SIG-M5 (cell line): Measurements from ENCODE around the gene DNAJC15.
"Not testable (repeated sequence)": the region's sequence is repeated elsewhere in the genome, so short reads cannot be mapped to it uniquely, and the experiment has no call there.

Experiments used
- DNase-seq: peaks from one replicate; lab custom pipeline; 2025; lab: John Stamatoyannopoulos, UW

The DNAJC15 gene

DNA sequence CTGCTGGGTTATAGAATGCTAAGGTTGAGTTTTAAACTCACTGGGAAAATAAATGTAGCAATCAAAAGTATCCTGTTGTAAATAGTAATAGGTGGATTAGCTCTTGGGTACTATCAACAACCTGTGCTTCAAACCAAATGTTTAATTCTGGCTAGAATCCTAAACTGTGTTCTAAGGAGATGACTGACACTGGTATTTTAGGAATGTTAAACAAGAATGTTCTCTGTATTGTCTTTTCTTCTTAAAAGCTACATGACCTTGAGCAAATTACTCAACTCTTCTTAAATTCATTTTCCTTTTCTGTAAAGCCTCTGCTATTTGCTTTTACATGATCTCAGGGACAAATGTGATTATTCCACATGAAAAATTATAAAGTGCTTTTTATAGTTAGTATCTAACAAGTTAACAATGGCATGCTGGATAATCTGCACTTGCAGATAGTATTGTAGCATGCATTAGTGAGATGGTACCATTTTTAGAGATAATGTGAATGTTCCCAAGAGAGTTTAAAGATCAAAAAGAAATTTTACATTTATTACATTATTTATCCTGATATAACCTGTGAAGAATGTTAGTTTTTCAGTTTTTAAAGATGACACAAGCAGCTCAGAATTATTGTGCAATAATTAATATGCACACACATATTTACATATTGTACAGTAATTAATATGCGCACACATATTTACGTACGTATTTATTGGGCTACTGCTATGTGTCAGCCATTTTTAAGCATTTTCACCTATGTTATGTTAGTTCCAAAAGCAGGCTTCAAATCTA, 17.7 kb upstream of the DNAJC15 start:
- no peak for DNase-seq

DNA sequence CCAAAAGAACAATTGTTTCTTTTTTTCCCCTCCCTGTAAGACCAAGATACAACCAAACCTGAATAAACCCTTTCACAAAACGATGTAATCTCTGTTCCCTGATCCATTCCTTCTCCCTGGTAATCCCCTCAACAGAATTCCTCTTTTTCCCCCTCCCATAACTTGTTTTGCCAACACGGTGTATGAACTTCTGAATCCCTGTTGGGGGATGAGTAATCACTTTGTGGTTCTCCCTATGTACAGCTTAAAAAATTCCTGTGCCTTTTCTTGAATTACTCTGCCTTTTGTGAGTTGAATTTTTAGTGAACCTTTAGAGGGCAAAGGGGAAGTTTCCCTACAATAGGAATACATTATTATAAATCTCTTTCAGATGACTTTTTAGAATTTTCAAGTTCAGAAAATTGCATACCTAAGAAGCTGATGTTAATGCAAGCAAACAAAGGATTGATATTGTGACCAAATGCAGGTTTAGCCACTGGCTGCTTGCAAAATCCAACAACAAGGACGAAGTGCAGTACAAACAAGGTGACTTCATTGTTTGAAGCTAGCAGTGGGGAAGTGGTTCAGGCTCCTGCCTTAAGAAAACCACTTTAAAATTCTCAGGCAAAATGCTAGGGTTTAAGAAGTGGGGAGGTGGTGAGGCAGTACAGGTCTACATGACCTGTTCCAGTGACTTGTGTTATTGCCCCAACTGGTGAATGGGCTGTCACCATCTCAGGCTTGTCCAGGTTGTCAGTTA, 16.3 kb upstream of the DNAJC15 start:
- DNase-seq = no peak

DNA sequence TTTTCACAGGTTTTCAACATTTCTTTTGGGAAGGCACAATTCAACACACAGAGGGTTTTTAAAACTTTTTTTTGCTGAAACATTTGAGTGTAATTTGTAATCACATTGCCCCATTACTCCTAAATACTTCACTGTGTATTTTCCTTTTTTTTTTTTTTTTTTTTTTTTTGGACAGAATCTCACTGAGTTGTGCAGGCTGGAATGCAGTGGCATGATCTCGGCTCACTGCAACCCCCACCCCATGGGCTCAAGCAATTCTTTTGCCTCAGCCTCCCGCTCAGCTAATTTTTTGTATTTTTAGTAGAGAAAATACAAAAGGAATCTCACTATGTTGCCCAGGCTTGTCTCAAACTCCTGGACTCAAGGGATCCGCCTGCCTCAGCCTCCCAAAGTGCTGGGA, 14.8 kb upstream of the DNAJC15 start:
- no peak for DNase-seq

DNA sequence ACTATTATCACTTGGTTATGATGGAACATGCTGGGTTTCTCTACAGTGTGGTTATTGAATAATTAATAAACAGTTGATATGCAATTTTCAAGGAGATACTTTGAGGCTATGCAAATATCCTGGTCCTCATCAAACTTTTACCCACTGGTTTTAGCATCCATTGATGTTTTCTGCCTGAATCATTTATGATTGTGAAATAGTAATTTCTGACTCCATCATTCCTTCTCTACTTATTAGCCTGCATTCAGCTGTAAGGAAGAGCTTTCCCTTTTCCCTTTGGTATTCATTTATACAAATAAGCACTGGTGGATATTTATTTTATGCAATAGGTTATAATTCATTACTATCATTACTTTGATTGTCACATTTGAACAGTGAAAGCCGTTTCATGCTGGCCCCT, 13.9 kb upstream of the DNAJC15 start:
- no peak for DNase-seq

DNA sequence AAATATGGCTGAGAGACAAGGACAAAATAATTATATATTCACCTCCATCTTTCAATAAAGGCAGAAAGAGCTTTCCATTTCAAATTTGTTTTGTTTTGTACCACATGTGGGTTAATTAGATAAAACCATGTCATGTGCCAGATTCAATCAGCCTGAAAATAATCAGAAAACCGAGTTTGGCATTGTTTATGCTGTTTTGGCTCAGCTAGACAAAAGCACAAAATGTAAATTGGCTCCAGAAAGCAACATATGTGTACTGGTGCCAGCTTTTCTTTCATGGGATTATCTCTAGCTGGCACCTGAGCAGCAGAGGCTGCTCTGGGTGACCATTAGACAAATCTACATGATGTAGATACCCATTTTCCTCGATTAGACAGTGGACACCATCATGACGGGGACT, 9.2 kb upstream of the DNAJC15 start:
- no peak for DNase-seq

DNA sequence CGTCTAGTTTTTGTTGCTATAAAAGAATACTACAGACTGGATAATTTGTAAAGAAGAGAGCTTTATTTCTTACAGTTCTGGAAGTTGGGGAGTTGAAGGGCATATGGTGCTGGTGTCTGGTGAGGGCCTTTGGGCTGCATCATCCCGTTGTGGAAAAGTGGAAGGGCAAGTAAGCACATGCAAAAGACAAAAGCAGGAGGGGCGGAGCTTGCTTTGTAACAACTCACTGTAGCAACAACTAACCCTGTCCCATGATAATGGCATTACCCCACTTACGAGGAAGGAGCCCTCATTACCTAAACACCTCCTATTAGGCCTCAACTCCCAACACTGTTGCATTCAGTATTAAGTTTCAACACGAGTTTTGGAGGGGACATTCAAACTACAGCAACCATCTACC, 7.2 kb upstream of the DNAJC15 start:
- DNase-seq = no peak

DNA sequence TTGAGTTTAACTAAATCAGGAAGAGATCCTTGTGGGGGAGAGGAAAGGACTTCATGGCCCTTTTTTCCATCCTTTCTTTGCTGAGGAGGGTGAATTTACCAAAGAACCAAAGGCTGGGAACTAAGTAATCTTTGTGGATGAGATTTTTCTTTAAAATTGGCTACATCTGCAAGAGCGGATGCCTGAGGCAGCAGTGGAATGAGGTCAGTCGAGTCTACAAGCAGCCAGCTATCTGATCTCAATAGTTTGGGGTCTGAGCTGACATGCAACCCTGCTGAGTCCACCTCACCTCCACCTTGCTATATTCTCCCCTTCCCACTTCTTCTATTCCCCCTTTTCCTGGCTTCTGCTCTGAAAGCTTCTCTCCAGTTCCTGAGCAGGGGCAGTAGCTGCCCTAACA, 3.6 kb upstream of the DNAJC15 start:
- DNase-seq = no peak

DNA sequence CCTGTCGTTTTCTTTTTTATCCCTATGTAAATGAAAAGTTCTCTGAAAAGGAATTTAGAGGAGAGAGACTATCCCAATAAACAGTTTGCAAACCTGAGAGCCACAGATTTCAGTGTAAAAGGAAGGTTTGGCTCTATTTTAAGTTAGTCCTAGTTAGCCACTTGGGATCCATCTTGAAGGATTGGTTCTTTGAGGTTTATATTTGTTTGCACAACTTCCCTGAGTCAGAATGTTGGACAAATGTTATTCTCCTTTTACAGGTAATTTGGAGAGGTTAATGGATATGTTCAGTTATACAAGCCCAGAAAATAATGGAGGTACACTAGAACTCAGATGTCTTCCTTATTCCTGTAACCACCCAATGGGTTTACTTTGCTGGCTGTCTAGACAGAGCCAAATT, 2.6 kb upstream of the DNAJC15 start:
- DNase-seq = no peak

DNA sequence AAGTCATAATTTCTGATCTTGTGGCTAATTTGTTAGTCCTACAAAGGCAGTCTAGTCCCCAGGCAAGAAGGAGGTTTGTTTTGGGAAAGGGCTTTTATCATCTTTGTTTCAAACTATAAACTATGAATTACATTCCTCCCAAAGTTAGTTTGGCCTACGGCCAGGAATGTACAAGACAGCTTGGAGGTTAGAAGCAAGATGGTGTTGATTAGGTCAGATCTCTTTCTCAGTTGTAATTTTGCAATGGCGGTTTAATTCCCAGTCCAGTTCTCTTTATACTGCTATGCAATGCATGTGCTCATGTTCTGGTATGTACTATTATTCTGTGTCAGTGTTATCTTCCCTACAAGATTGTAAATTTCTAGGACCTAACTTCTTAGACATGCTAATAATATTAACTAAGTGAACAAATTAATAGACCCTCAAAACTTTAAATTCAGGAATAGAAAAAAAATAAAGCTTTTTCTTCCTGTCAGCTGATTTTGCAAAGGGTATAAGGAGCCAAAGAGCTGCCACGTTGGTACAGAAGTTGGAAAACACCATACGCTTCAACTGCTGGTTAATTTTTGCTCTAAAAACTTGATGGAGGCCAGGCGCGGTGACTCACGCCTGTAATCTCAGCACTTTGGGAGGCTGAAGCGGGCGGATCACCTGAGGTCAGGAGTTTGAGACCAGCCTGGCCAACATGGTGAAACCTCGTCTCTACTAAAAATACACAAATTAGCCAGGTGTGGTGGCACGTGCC, 1.3 kb upstream of the DNAJC15 start:
- DNase-seq = no peak

DNA sequence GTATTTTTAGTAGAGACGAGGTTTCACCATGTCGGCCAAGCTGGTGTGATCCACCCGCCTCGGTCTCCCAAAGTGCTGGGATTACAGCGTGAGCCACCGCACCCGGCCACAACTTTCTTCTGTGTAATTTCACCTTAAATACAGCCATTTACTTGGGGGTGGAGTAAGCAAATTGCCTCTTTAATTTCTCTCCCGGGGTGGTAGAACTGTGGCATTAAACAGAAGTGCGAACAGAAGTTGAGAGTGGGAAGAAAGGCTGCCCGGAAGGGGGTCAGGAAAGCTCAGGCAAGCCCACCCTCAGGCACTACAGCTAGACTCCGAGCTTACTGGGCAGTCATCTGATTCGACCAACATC, 475 bp upstream of the DNAJC15 start:
- DNase-seq = no peak

DNA sequence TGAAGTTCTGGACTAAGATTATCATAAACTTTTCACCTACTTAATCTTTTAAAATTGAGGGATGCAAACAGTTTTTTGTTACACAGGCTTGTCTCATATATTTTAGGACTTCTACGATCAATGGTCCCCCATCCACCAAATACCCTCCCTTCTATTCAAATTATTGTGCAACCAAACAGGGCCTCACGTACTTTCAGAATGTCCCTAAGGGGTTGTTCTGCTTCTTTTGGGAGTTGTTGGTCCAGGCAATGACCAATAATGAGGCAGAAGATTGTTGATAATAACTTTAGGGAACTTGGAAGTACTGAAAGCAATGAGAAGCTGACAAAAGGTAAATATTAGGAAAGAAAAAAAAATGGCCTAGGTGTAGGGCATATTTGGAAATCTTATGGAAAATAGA, 2.9 kb downstream of the DNAJC15 start:
- DNase-seq = no peak

DNA sequence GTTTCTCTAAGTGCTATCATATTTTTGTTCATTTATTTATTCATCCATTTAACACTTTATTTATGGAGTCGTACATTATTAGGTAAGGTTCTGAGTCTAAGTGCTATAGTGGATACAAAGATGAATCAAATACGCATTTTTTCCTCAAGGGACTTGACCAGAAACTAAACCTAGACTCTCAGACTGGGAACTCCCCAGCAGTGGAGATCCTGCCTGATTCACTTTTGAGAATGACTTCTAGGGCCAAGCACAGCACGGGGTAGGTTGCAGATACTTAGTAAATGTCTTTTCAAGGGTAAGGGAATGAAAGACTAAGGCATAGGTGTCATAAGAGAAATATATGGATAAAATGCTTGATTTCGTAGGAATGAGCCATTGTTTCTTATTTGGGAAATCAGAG, 7.2 kb downstream of the DNAJC15 start:
- no peak for DNase-seq

DNA sequence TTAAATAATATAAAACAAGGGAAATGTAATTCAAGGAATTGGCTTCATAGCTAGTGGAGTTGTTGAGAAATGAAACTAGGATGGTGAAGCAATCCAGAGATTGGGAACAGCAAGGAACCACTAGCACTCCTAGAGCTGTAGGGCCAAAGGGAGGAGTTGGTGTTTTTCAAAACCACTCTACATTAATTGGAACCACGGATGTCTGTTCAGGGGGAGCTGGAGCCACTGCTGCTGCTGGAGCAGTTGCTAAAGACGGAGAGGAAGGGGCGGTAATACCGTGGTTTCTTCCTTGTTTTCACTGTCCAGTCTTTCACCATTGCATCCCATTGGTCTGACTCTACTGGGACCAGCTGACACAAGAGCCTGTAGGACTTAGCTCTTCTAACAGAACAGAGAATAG, 8.5 kb downstream of the DNAJC15 start:
- DNase-seq = no peak

DNA sequence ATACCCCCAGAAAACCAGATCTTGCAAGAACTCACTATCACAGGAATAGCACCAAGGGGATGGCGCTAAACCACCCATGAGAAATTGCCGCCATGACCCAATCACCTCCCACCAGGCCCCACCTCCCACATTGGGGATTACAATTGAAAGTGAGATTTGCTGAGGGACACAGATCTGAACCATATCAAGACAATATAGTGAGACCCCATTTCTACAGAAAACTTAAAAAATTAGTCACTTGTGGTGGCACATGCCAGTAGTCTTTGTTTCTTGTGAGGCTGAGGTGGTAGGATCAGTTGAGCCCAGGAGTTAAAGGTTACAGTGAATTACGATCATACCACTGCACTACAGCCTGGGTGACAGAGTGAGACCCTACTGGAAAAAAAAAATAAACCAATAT, 9.7 kb downstream of the DNAJC15 start:
- DNase-seq = no peak

DNA sequence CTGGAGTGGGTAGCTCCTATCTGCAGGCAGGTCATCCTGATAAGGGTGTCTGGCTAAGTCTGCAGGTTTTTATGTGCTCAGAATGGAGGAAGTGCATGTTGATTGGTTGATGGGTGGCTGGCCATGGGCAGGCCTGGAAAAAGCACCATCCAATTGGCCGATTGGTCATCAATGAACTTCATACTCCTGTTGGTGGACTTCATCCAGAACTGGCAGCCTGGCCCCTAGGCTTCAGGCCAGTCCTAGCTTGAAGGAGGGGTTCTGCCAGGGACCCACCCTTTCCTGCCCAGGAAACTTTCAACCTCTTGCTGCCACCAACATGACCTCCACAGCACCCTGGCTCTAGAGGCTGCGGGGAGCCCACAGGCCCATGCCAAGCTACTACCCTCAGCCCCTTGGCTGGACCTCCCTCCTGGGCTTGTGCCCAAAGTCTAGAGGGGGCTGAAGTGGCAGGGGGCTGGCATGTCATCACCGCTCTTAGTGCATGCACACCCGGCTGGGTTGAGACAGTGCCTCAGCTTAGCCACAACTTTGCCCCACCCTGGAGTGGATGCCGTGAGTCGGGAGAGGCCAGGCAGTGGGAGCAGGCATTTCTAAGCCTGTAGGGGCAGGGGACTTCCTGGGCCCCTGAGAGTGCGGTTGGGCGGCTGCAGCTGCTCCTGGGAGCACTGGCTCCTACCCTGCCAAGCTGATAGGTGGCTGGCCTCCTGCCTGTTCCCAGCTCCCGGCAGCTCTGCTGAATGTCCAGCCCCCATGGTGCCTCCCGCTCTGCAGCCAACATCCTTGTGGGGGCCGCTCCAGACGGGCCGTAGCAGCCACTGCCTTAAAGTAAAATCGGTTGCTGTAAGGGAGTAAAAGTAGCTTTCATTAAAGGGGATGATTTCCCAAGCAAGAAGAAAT, 13.2 kb downstream of the DNAJC15 start:
- no peak for DNase-seq

DNA sequence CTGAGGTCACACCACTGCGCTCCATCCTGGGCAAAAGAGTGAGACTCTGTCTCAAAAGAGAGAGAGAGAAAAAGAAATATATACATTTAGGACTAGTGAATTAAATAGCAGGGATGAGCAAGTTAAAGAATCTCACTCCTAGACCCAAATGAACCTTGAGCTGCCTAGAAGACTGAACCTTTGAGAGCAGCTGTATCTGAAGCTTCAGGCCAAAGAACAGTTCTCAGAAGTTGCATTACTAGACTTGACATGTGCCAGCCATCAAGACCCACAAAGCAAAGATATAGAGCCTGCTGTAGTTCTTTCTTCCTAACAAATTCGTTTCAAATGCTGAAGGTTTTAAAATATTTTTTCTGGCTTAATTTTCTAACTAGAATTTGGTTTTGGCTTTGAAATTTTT, 16.6 kb downstream of the DNAJC15 start:
- no peak for DNase-seq

DNA sequence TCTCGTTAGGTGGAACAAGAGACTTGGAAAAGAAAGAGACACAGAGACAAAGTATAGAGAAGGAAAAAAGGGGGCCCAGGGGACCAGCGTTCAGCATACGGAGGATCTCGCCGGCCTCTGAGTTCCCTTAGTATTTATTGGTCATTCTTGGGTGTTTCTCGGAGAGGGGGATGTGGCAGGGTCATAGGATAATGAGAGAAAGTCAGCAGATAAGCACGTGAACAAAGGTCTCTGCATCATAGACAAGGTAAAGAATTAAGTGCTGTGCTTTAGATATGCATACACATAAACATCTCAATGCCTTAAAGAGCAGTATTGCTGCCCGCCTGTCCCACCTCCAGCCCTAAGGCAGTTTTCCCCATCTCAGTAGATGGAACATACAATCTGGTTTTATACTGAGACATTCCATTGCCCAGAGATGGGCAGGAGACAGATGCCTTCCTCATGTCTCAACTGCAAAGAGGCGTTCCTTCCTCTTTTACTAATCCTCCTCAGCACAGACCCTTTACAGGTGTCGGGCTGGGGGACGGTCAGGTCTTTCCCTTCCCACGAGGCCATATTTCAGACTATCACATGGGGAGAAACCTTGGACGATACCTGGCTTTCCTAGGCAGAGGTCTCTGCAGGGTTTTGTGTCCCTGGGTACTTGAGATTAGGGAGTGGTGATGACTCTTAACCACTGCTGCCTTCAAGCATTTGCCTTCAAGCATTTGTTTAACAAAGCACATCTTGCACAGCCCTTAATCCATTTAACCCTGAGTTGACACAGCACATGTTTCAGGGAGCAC, 17.4 kb downstream of the DNAJC15 start:
- not testable (repeated sequence) for DNase-seq

DNA sequence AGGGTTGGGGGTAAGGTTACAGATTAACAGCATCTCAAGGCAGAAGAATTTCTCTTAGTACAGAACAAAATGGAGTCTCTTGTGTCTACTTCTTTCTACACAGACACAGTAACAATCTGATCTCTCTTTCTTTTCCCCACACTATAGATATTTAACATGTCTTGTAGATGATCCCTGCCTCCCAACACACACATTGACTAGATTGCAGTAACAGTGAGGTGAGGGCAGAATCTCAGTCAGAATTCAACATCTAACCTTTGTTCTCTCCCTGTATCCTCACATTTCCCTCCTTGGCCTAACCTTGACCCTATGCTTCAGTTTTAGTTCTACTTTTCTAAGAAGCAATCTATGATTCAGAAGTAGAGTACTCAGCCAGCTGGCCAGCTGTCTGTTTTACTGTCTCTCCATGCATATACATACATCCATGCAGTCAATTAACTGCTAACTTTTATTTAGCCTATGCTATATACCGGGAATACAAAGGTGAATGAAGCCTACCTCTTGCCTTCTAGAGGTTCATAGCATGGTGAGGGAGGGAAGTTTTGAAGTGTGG, 18.1 kb downstream of the DNAJC15 start:
- no peak for DNase-seq

DNA sequence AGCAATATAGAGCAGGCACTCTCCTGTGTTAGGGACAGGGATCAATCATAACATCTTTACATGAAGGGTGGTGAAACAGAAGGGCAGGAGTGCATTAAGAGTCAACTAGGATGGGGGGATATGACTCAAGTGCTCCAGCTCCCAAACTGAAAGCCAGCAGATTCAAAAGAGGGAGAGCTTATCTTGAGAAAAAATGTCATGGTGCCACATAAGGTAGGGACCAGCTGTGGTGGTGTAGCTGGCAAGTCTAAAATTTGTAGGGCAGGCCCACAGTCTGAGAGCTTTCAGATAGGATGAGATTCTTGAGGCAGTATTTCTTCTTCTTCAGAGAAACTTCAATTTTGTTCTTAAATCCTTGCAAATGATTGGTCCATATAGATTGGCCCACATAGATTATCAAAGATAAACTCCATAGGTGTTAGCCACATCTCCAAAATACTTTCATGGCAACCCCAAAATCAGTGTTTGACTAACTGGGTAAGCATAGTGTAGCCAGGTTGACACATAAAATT, 19.1 kb downstream of the DNAJC15 start:
- DNase-seq = no peak

DNA sequence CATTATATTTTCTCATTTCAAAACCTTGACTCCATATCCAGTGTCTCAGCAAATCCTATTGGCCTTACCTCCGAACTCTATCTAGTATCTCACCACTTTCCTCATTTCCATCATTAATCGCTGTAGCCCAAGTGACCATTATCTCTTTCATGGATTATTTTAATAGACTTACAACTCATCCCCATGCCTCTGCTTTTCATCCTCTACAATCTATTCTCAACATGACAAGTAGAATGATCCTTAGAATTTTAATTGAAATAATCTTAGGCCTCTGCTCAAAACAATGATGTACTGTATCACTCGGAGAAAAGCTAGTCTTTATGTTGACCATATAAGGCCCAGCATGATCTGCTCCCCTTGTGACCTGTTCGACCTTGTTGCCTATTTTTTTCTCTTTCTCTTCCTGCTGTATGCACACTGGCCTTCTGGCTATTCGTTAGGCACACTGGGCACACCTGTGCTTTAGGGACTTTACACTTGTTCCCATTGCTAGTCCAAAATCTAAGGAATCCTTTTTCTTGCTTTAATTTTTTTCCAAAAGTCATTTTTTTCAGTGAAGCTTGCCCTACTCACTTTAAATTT, 21.4 kb downstream of the DNAJC15 start:
- DNase-seq = no peak
